Ovary (tissue), 3 donors: ENCODE measurements around the gene FAM131A.

ENCODE experiments used
- CTCF ChIP-seq, 3 donors: fragments of 450-650 bp in 2 of 3; fragments of 200-600 bp in 1 of 3; IDR thresholded peaks; one replicate each; pipeline versions ENCODE4 v1.5.1 to v1.8.0; 2016 to 2022; ENCODE audit warnings: antibody characterized with exemption in 3 of 3, mild to moderate bottlenecking in 1 of 3
- EP300 ChIP-seq: sonication (generic); formaldehyde crosslinking; IDR thresholded peaks from one replicate; pipeline ENCODE4 v1.6.1; 2017; ENCODE audit warnings: antibody characterized with exemption
- POLR2A ChIP-seq: fragments of 450-650 bp; IDR thresholded peaks from one replicate; pipeline ENCODE4 v1.6.1; 2017; ENCODE audit warnings: antibody characterized with exemption, mild to moderate bottlenecking, moderate library complexity
- donor health status: DM: no; HTN: no; CAD: no.

GRCh38 chr3:184361532-184361931, 24.1 kb downstream of the FAM131A start, which contains the start of the genes CLCN2 and POLR2H:
- TF ChIP-seq EP300, result no peak
- TF ChIP-seq CTCF (IDR thresholded peaks at IDR 0.05), result peak in 1 of 3 donors; percentile 18
- peak; percentile 82 for TF ChIP-seq POLR2A
